HG03439 (cell line): ENCODE data around the gene RBM6.
"Not testable (repeated sequence)": the region's sequence is repeated elsewhere in the genome, so short reads cannot be mapped to it uniquely, and the experiment has no call there.

Source experiments
- ATAC-seq: cut with Tn5 transposase; IDR thresholded peaks from one replicate; pipeline ENCODE4 v1.9.1; 2021; ENCODE audit warnings: mild to moderate bottlenecking, moderate library complexity; ENCODE audit not compliant: unreplicated experiment

Gene RBM6

GRCh38 chr3:49912881-49913281, 27.1 kb upstream of the RBM6 start:
- no peak for ATAC-seq

DNA sequence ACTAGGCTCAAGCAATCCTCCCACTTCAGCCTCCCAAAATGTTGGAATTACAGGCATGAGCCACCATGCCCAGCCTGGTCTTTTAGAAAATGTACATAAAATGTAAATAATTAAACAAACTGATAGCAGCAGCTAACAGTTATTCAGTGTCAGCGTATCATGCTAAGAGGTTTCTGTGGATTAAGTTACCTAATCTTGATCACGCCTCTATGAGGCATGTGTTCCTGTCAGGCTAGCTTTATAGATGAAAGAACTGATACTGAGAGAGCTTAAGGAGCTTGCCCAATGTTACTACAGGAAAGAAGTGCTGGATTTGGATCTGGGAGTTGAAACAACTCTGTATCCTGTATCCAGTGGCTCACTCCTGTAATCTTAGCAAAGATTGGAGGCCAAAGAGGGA, 25.0 kb upstream of the RBM6 start:
- ATAC-seq, result no peak

DNA sequence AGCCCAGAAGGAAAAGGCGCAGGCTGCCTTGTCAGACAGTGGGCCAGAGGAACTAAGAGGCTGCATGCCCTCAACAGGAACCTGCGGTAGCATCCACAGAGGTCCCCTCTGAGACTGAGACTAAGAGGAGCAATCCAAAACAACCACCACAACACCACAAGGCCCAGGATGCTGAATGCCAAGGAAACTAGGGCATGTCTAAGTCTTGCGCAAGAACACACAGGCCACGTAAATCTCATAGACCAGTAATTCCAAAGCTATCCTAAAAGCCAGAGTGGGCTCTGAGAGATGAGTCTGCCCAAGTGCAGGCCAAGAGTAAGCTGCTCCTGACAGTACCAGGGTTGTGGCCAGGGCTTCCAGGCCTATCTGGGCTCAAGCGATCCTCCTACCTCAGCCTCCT, 23.3 kb upstream of the RBM6 start:
- no peak for ATAC-seq

DNA sequence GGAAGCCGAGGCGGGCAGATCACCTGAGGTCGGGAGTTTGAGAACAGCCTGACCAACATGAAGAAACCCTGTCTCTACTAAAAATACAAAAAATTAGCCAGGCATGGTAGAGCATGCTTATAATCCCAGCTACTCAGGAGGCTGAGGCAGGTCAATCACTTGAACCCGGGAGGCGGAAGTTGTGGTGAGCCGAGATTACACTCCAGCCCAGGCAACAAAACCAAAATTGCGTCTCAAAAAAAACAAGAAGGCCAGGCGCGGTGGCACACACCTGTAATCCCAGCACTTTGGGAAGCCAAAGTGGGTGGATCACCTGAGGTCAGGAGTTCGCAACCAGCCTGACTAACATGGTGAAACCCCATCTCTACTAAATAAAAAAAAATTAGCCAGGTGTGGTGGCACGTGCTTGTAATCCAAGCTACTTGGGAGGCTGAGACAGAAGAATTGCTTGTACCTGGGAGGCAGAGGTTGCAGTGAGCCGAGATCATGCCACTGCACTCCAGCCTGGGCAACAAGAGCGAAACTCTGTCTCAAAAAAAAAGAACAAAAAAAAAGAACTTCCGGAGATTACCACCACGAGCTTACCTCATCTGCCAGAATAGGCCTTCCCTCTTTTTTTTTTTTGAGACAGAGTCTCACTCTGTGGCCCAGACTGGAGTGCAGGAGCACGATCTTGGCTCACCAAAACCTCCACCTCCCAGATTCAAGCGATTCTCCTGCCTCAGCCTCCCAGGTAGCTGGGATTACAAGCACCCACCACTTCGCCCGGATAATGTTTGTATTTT, 22.0 kb upstream of the RBM6 start:
- not testable (repeated sequence) for ATAC-seq

DNA sequence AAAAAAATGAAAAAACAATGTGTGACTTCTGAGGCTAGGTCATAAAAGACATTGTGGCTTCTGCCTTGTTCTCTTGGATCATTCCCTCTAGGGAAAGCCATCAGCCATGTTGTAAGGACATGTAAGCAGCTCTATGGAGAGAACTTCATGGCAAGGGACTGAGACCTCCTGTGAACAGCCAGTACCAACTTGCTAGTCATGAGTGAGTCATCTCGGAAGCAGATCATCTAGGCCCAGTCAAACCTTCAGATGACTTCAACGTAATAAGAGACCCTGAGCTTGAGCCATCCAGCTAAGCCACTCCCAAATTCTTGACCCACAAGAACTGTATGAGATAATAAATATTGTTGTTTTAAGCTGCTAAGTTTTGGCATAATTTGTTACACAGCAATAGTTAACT, 15.3 kb upstream of the RBM6 start:
- no peak for ATAC-seq

DNA sequence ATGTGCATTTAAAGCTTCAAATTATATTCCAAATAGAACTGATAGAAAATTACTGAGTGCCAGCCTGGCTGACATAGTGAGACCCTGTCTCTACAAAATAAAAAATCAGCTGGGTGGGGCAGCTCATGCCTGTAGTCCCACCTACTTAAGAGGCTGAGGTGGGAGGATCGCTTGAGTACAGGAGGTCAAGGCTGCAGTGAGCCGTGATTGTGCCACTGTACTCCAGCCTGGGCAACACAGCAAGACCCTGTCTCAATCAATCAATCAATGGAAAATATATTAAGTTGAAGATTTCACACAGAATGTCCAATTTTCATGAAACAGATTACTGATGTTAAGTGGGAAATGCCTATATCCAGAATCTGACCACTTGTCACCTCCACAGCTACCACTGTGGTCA, 14.5 kb upstream of the RBM6 start:
- ATAC-seq, result no peak

DNA sequence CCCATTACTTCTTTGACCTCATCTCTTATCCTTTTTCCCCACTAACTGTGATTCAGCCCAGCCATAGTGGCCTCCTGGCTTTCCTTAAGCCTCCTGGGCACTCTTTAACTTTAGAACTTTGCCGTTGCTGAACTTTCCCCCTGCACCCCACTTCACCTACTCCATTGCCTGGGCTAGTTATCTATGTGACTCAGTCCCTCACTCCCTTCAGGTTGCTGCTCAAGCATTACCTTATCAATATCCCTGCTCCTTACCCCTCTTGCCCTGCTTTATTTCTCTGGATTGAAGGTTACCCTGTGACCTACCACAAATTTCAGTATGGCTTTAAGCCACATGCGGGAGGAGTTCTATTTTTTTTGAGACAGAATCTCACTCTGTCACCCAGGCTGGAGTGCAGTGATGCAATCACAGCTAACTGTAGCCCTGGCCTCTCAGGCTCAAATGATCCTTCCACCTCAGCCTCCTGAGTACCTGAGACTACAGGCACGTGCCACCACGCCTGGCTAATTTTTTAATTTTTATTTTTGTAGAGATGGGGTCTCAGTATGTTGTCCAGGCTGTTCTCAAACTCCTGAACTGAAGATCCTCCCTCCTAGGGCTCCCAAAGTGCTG, 13.7 kb upstream of the RBM6 start:
- no peak for ATAC-seq

DNA sequence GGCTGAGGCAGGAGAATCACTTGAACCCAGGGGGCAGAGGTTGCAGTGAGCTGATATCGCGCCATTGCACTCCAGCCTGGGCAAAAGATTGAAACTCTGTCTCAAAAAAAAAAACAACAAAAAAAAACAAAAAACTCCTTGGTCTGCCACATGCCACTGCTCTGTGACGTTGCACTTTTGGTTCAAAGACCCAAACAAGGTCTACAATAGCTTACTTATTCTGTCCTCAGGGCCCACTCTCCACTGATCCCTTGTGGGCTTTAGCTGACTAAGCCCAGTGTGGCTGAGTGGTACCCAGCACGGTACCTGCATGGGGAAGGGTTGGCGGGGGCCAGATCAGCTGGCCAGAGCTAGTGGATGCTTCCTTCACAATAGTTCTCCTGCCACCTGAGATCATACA, 12.2 kb upstream of the RBM6 start:
- ATAC-seq, result no peak

- ATAC-seq, result no peak
These were observed 11.4 kb upstream of the RBM6 start for GRCh38 chr3:49928481-49929017.

DNA sequence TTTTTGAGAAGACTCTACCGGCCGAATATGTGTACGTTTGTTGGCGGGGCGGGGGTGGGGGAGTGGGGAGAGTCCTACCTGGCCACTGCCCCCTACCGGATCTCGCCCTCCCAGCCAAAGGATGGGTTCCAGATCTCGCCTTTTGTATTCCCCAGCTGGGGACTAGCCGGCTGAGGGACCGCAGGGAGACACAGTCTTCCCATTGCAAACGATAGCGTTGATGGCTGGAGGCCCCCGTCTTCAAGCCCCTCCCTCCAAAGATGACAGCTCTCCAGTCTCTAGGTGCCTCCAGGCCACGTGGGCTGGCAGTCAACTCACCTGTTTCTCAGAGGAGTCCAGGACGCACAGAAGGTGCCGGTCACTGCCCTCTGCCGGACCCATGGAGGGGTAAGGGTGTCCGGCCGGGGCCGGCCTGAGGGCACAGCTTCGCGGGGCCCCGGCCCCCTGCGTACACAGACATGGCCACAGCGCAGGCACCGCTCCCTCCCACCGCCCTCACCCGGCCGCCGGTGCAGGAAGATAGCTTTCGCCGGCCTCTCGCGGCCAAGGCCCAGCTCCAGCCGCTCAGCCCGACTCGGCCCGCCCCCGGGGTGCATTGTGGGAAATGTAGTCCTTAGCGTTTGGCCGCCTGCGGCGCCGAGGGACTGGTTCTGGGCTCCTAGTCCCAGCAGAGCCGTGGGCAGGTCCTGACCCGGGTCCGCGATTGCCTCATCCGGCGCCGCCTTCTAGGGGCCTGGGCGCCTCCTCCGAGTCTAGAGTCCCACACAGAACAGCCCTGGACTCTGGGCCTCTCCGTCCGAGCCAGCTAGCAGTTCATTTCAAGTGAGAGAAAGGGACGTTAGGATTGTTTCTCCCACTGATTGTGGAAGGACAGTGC, 10.4 kb upstream of the RBM6 start, which contains the start of gene MON1A:
MON1A (minus strand) TSS at position 521 of the 877 bp plus-strand sequence. CDS start 16,465 bp downstream, outside the sequence.
- peak; percentile 88 for ATAC-seq

GRCh38 chr3:49930168-49930690, 9.7 kb upstream of the RBM6 start:
- ATAC-seq, result no peak

DNA sequence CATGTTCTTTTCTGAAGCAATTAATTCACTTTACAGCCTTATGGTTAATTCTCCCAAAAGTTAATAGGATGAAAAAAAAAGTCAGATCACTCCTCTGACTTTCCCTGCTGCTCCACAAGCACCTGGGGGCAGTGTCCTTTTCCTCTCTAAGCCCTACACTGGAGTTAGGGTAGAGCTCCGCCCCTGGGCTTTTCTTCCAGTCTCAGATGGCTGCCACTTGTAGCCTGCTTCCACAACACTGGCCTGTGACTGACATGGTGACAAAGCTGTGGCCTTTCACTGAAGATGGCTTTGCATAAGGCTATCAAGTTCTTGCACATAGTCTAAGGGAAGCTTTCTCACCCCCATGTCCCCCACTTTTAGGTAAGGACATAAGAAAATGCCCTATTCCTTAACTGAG, 9.0 kb upstream of the RBM6 start:
- no peak for ATAC-seq

DNA sequence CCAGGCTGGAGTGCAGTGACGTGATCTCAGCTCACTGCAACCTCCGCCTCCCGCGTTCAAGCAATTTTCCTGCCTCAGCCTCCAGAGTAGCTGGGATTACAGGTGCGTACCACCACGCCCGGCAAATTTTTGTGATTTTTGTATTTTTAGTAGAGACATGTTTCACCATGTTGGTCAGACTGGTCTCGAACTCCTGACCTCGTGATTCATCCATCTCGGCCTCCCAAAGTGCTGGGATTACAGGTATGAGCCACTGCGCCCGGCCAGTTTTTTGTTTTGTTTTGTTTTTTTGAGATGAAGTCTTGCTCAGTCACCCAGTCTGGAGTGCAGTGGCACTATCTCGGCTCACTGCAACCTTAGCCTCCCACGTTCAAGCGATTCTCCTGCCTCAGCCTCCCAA, 7.7 kb upstream of the RBM6 start:
- not testable (repeated sequence) for ATAC-seq

DNA sequence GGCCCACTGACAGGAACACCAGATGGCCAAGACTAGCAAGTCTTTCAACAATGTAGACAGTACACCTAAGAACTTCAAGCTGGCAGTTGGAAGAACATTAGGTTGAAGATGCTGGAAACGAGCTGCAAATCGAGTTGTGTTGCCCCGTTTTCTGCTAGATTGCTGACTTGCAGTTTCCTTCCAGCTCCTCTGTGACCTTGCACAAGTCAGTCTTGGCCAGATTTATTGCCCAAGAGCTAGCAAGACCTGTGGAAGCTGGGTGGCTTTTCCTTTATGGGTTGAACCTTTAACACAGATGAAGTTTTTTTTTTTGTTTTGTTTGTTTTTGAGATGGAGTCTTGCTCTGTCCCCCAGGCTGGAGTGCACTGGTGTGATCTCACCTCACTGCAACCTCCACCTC, 2.9 kb upstream of the RBM6 start:
- ATAC-seq, result no peak

DNA sequence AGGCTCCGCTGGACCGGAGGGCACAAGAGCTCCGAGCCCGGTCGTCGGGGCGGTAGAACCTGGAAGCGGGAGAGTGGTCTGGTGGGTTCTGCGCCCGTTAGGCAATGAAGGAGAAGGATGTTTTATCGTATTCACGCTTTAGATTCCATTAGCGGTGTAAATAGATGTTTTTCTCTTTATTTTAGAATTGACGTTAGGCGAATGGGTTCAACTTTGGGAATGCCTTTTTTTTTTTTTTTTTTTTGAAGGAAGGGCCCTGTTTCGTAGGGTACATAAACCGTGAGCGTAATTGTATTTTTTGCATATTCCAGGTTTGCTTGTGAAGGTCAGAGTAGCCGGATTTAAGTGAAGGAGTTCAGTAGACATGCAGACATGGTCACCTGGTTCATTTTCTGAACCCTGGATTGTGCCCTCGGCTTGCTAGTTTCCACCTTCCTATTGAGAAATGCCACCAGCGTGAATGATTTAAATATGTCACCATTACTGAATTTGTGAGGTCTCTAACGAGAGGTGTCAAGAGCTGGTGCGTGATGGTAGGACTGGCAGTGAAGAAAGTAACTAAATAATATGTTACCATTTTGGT, 808 bp downstream of the RBM6 start:
- ATAC-seq, result no peak

DNA sequence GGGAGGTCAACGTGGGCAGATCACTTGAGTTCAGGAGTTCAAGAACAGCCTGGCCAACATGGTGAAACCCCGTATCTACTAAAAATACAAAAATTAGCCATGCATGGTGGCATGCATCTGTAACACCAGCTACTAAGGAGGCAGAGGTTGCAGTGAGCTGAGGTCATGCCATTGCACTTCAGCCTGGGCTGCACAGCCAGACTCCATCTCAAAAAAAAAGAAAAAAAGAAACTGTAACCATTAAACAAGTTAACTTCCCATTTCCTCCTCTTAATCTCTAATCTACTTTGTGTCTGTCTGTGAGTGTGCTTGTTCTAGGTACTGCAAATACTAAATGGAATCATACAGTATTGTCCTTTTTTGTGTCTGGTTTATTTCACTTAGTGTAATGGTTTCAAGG, 2.7 kb downstream of the RBM6 start:
- no peak for ATAC-seq

GRCh38 chr3:49952924-49953323, 13.0 kb downstream of the RBM6 start:
- ATAC-seq, result no peak

- ATAC-seq, result no peak
These were observed 15.7 kb downstream of the RBM6 start for GRCh38 chr3:49955636-49956035.

DNA sequence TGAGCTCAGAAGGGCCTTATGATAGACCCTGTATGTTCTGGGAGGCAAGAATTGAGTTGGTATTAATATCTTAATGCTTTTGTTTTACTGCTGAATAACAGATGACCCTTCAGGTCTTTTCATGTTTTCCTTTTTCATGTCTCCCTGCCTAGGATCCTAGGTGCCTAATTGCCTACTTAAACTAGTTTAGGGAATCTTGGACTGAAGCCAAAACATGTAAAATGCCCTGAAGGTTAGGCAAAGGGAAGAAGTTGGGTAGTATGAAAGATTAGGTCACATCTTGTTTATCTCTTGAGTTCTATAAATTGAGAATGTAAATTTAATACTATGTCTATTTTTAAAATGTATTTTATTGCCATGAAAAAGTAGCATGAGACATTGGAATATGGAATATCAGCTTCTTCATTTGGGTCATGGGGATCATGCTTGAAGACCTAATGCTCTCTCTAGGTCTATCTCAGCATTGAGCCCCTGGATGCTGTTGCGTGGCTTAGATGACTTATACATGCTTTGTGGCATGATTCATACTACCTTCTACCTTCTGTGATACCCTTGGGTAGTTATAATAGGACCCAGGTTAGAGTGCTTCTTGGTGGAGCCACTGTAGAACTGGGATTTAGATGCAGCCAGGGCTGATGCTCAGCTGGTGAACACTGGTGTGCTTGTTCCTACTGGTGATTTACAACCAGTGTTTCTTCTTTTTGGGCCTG, 26.4 kb downstream of the RBM6 start:
- ATAC-seq, result no peak

GRCh38 chr3:49967291-49967690, 27.3 kb downstream of the RBM6 start:
- ATAC-seq, result no peak
